Tibial nerve (tissue), 4 donors: ENCODE results near the gene MYRIP. TPM values are rescaled to one million over a fixed set of nuclear protein-coding genes. Genes with fewer than 3 reads are reported as not detected.

Experiments used
- DNase-seq, 2 donors: peaks; one replicate each; pipeline ENCODE4 v3.0.0-alpha.2; 2019; ENCODE audit warnings: low spot score in 2 of 2
- H3K27ac ChIP-seq, 4 donors: fragments of 200-600 bp; sonication (generic) in 3 of 4; one replicate each; pipeline ENCODE4 v1.5.1; 2017 to 2019; ENCODE audit warnings: mild to moderate bottlenecking in 1 of 4
- H3K27me3 ChIP-seq, 2 donors: fragments of 200-600 bp; sonication (generic) in 1 of 2; one replicate each; pipeline versions ENCODE4 v1.5.1 to v1.6.0; 2017 to 2019
- H3K36me3 ChIP-seq, 3 donors: fragments of 200-600 bp; sonication (generic); one replicate each; pipeline ENCODE4 v1.5.1; 2018 to 2019
- H3K4me1 ChIP-seq, 4 donors: fragments of 200-600 bp; sonication (generic) in 3 of 4; one replicate each; pipeline ENCODE4 v1.5.1; 2017 to 2019
- H3K4me3 ChIP-seq, 4 donors: fragments of 200-600 bp; sonication (generic) in 3 of 4; one replicate each; pipeline ENCODE4 v1.5.1; 2017 to 2019; ENCODE audit warnings: mild to moderate bottlenecking in 1 of 4, moderate library complexity in 1 of 4
- H3K9me3 ChIP-seq, 4 donors: fragments of 200-600 bp; sonication (generic) in 3 of 4; one replicate each; pipeline ENCODE4 v1.5.1; 2017 to 2019
- CTCF ChIP-seq, 5 experiments: fragments of 200-600 bp in 3 of 5; fragments of 450-650 bp in 2 of 5; sonication (generic) in 3 of 5; IDR thresholded peaks; one replicate each; pipeline ENCODE4 v1.5.1; 2016 to 2019; ENCODE audit warnings: antibody characterized with exemption in 5 of 5, mild to moderate bottlenecking in 3 of 5, moderate library complexity in 2 of 5
- EP300 ChIP-seq, 2 donors: sonication (generic); formaldehyde crosslinking; IDR thresholded peaks; one replicate each; pipeline ENCODE4 v1.6.1; 2017; ENCODE audit warnings: antibody characterized with exemption in 2 of 2, mild to moderate bottlenecking in 1 of 2
- POLR2A ChIP-seq, 2 donors: fragments of 450-650 bp; IDR thresholded peaks; one replicate each; pipeline ENCODE4 v1.6.1; 2017; ENCODE audit warnings: antibody characterized with exemption in 2 of 2, mild to moderate bottlenecking in 2 of 2, moderate library complexity in 2 of 2
- WGBS, 2 donors: methylation state at CpG; one replicate each; pipeline ENCODE4 v1.1.5; 2018; 5-methylcytosine and 5-hydroxymethylcytosine counted together
- total RNA-seq, 4 donors: library from RNA; depleted of rRNA; stranded (reverse); fragments of >200 nt; gene quantifications; one replicate each; pipeline ENCODE4 v1.1.0, GENCODE V29; 2016

MYRIP gene
- total RNA-seq, 4 donors from 2014 or later: 2.9 to 12.0 (median 9.9) TPM

- 85 to 86% methylated on average over 3 of the region's 3 CpGs for WGBS, 2 donors
- Histone ChIP-seq H3K27ac (no peak overlapping the region), H3K9me3 (no peaks in the 10 kb centered on the region), H3K4me1 (no peaks in the 10 kb centered on the region), H3K4me3 (no peak overlapping the region), H3K36me3 (peaks cover 0 to 20% (median 0%) of the 10 kb centered on the region in 3 donors), H3K27me3 (no peaks in the 10 kb centered on the region)
- DNase-seq: no peak
- TF ChIP-seq EP300 (IDR thresholded peaks at IDR 0.05) (no peak), POLR2A (IDR thresholded peaks at IDR 0.05) (no peak), CTCF (IDR thresholded peaks at IDR 0.05) (no peak)
These were observed 439.8 kb downstream of the MYRIP start for GRCh38 chr3:40249168-40249567.

- Histone ChIP-seq H3K27ac (no peak overlapping the region), H3K4me1 (no peaks in the 10 kb centered on the region), H3K36me3 (peaks cover 0 to 5% (median 0%) of the 10 kb centered on the region in 3 donors), H3K27me3 (no peaks in the 10 kb centered on the region), H3K9me3 (no peaks in the 10 kb centered on the region), H3K4me3 (no peak overlapping the region)
- WGBS, 2 donors: 93 to 95% methylated on average over 2 of the region's 2 CpGs
- TF ChIP-seq EP300 (IDR thresholded peaks at IDR 0.05): no peak
- TF ChIP-seq CTCF (IDR thresholded peaks at IDR 0.05): no peak
- no peak for TF ChIP-seq POLR2A (IDR thresholded peaks at IDR 0.05)
- no peak for DNase-seq
These were observed 445.1 kb downstream of the MYRIP start for GRCh38 chr3:40254491-40254890.

GRCh38 chr3:40254891-40255290, 445.5 kb downstream of the MYRIP start:
- Histone ChIP-seq H3K9me3 (no peaks in the 10 kb centered on the region), H3K27ac (no peak overlapping the region), H3K36me3 (peaks cover 0 to 2% (median 0%) of the 10 kb centered on the region in 3 donors), H3K4me1 (peaks cover 0 to 2% (median 0%) of the 10 kb centered on the region in 4 donors), H3K4me3 (no peak overlapping the region), H3K27me3 (no peaks in the 10 kb centered on the region)
- TF ChIP-seq POLR2A (IDR thresholded peaks at IDR 0.05): no peak
- no peak for TF ChIP-seq EP300 (IDR thresholded peaks at IDR 0.05)
- no peak for TF ChIP-seq CTCF (IDR thresholded peaks at IDR 0.05)
- WGBS, 2 donors: 68 to 69% methylated on average over 2 of the region's 2 CpGs
- no peak for DNase-seq

GRCh38 chr3:40255532-40255931, 446.1 kb downstream of the MYRIP start:
- 50 to 52% methylated on average over 1 of the region's 1 CpG for WGBS, 2 donors
- DNase-seq: no peak
- Histone ChIP-seq H3K9me3 (no peaks in the 10 kb centered on the region), H3K27ac (no peak overlapping the region), H3K36me3 (no peaks in the 10 kb centered on the region), H3K4me1 (peaks cover 0 to 5% (median 0%) of the 10 kb centered on the region in 4 donors), H3K4me3 (no peak overlapping the region), H3K27me3 (no peaks in the 10 kb centered on the region)
- TF ChIP-seq CTCF (IDR thresholded peaks at IDR 0.05) (no peak), EP300 (IDR thresholded peaks at IDR 0.05) (no peak), POLR2A (IDR thresholded peaks at IDR 0.05) (no peak)

- Histone ChIP-seq H3K4me1 (peaks cover 0 to 5% (median 0%) of the 10 kb centered on the region in 4 donors), H3K9me3 (no peaks in the 10 kb centered on the region), H3K36me3 (no peaks in the 10 kb centered on the region), H3K4me3 (no peak overlapping the region), H3K27ac (no peak overlapping the region), H3K27me3 (no peaks in the 10 kb centered on the region)
- no peak for TF ChIP-seq CTCF (IDR thresholded peaks at IDR 0.05)
- TF ChIP-seq EP300 (IDR thresholded peaks at IDR 0.05): no peak
- no peak for TF ChIP-seq POLR2A (IDR thresholded peaks at IDR 0.05)
- no peak for DNase-seq
- 83 to 91% methylated on average over 7 of the region's 7 CpGs for WGBS, 2 donors
These were observed 448.7 kb downstream of the MYRIP start for GRCh38 chr3:40258064-40258463.
